Measurements from ENCODE around the gene OPRD1. TPM values are rescaled to one million over a fixed set of nuclear protein-coding genes. Genes with fewer than 3 reads are reported as not detected.

The OPRD1 gene
- polyA plus RNA-seq, 4 donors = 0.31 to 0.33 (median 0.31) TPM

DNA sequence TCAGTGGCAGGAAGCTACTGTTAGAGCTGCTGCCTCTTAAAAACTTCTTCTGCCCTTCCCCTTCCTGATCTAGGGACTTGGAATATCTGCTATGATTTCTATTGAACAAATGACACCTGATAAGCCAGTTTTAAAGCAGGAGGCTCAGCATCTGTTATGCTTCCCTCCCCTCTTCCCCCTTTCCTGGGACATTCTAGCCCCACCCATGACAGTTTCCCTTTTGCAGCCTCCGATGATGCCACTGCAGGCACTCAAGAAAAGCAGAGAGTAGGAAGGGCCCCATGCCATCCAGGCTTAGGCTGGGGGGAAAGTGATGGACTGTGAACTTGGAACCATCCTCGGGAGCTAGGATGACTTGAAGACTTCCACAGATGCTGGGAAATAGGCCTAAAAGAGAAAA lies 87.3 kb downstream of the OPRD1 start:
- DNase-seq (ENCODE audit: low read depth in 4 of 4, low spot score in 3 of 4) = no peak

DNA sequence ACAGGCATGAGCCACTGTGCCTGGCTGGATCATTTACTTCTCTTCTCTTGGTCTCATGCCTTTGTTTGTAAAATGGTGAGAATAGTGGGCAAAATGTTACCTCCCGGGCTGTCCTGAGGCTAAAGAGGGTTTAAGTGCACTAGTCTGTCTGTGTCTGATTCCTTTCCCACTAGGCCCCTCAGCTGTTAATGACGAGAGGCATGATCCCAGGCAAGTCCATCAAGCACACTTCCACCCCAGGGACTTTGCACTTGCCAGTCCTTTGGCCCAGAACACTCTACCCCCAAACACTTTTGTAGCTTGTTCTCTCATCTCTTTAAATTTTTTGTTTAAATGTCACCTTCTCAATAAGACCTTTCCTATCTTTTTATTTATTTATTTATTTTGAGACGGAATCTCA lies 88.6 kb downstream of the OPRD1 start:
- no peak for DNase-seq (ENCODE audit: low read depth in 4 of 4, low spot score in 3 of 4)

DNA sequence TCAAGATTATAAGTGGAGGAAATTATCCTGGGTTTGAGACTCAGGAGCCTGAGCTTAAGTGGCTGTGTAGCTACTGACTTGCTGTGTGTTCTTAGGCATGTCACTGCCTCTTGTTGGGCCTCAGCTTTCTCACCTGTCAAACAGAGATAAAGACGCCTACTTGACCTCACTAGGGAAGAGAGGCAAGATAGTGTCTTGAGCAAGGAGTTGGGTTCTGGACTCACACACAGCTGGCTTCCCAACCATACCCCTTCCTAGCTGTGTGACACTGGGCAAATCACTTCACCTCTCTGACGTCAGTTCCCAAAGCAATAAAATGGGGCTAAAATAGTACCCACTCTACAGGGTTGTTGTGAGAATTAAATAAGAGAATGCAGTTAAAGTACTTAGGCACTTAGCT lies 90.8 kb downstream of the OPRD1 start:
- DNase-seq (ENCODE audit: low read depth in 4 of 4, low spot score in 3 of 4) = no peak

DNA sequence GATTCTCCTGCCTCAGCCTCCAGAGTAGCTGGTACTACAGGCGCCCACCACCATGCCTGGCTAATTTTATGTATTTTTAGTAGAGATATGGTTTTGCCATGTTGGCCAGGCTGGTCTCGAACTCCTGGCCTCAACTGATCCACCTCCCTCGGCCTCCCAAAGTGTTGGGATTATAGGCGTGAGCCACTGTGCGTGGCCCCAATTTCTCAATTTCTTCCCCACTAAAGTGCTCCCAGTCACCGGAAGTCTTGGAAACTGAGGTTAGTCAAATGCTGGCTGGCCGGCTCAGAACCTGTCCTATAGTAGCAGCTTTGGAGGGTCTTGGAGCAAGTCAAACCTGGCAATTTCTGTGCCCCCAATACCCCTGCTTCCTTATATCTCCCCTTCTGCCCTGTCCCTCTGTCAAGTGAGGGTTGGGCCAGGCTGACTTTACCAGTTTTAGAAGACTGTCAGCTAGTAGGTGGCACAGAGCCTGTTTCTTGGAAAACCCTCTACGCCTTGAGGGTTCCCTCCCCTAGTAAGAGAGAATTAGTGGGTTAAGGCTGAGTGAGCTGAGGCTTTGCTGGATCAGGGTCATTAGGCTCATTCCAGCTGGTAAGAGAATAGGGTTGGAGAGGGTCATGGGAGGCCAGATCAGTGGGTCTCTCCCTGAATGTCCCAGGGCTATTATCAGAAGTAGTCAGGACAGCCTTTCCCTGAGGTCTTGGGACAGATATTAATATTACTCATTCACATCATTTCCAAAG lies 94.1 kb downstream of the OPRD1 start:
- DNase-seq (ENCODE audit: low read depth in 4 of 4, low spot score in 3 of 4) = no peak

DNA sequence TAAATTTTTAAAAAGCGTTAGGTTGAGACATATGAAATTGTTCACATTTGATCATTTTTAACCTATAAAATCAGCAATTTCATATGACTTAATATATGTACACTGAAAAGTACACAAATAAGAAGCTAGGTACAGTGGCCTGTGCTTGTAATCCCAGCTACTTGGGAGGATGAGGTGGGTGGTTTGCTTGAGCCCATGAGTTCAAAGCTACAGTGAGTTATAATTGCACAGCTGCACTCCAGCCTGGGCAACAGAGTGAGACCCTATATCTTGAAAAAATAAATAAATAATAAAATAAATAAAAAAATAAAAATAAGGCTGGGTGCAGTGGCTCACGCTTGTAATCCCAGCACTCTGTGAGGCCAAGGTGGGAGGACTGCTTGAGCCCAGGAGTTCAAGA lies 97.2 kb downstream of the OPRD1 start:
- no peak for DNase-seq (ENCODE audit: low read depth in 4 of 4, low spot score in 3 of 4)

DNA sequence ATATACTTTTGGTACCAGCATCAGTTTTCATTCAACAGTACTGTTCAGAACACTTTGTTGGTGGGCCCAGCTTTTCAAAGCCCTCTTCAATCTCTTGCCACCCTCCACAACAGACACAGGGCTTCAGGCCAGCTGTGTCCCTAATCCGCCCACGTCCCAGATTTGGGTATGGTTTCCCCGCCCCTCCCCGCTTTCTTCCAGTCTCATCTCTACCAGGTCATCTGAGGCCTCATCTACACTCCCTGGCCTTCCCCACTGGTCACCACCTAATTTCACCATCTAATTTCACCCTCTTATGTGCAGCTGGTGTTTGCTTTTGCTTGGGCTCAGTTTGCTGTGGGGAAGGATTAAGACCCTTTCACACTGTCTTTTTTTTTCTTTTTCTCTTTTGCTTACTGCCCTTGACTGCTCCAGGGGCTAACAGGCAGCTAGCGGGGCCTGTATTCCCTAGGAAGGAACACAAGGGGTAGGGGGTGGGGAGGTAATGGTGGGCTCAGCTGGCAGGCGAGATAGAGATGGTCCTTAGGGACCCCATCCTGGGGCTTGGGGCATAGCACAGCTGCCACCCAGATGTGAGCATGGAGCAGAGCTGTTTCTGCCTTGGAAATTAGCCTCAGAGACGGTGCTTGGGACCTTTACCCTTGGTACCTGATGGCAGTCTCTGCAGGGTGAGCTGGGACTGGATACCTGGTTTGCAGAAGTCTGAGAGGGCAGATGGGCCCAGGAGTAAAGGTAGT lies 98.6 kb downstream of the OPRD1 start:
- no peak for DNase-seq (ENCODE audit: low read depth in 4 of 4, low spot score in 3 of 4)

DNA sequence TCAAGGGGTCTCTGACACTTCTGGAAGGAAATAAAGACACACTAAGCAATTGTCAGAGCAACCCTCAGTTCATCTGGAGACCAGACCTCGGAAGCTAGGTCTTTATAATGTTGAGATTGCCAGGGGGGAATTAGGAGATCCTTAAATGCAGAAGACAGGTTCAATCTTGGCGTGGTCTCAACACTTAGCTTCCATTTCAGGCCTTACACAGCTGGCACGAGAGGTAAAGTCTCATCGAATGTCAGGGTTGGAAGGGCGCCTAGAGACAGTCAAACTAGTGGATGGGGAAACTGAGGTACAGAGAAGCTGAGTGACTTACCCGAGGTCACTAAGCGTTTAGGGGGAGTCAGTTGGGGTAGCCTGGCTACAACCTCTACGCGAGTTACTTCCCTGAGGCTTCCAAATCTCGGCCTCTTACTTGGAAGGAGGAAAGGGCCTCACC lies 101.8 kb downstream of the OPRD1 start:
- DNase-seq (ENCODE audit: low read depth in 4 of 4, low spot score in 3 of 4) = no peak

DNA sequence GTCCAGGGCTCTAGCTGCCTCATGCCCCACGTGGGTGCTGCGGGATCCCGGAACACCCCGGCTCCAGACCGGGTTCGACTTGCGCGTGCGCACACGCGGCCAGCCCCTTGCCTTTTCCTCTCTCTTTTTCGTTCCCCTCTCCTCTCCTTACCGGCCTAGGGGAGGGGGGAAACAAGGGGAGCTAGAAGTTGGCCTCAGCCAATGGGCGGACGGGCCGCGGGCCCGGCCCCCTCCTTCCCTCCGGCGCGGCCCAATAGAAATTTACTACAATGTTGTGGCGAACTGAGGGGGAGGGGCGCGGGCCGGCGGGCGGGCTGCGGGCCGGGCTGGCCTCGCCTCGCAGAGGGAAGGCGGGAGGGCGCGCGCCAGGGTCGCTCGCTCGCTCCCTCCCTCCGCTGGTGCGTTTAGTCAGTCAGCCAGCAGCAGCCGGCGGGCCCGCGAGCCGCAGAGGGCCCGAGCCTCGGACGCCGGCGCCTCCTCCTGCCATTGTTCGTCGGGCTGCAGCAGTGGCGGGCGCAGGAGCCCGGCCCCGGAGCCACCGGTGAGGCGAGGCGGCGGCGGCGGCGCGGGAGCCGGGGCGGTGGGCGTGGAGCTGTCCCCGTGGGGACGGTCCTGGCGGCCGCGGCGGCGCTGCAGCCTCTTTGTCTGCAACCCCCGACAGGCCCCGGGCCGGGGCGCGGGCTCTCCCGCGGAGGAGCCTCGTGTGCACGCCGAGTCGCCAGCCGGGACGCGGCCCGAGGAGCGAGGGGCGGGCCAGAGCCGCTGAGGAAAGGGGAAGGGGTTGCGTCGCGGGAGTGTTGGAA lies 102.5 kb downstream of the OPRD1 start, which contains the start of gene EPB41:
EPB41 (plus strand) TSS at position 342 of the 803 bp plus-strand sequence. CDS start 72,869 bp downstream, outside the sequence.
- DNase-seq (ENCODE audit: low read depth in 4 of 4, low spot score in 3 of 4) = peak; percentile 87 to 92 (median 90)

DNA sequence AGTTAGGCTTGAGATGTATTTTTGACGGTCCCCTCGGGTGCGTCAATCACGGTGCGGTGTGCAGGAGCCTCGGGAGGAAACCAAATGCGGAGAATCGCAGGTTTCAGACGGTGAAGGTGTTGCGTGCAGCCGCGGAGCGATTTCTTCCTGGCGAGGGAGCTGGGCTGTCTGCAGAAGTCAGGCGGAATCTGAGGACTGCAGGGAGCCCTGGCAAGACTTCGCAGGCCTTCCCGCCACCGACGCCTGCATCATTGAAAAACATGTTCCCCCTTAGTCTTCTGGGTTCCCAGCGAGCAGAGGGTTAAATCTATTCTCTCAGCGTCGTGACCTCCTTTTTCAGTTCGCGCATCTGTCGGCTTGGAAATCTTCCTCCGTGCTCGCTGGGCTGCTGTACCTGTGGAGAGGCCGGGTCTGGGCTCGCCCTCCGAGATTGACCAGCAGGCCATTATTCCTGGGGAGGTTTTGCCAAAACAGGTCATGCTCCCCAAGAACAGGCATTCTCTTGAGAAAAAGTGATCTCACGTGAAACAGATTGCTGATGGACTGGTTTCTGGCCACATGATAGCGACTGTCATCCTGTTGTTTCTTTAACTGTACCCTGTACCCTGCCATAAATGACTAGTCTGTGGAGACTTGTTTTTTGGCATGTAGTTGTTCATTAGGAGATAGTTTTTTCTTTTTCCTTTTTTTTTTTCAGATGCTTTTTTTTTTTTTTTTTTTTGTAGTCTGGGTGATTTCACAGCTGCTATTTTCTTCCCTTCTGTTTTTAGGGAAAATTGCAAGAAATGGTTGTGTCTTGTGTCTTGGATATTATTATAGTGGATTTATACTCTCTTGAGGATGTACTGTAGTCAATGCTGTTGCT lies 103.3 kb downstream of the OPRD1 start:
- peak; percentile 25 to 54 (median 34) for DNase-seq (ENCODE audit: low read depth in 4 of 4, low spot score in 3 of 4)

DNA sequence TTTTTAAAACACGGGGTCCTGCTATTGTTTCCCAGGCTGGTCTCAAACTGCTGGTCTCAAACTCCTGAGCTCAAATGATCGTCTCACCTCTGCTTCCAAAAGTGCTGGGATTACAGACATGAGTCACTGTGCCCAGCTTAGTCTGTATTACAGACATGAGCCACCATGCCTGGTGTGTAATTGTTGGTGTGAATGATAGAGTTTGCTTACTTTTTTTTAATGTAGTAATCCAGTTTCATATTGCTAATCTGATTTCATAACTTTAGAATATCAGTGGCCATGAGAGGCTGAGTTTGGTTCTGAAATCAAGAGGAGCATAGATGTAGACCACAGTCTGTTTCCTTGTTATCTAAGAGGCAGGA lies 105.8 kb downstream of the OPRD1 start:
- DNase-seq (ENCODE audit: low read depth in 4 of 4, low spot score in 3 of 4) = no peak

Other genes starting within 250 kb of the OPRD1 start
- 1 to 10 TPM; 2.1 to 3.2 (median 2.8) TPM for gene RAB42, start 219.9 kb upstream of the OPRD1 start, polyA plus RNA-seq (ENCODE audit: insufficient read length in 4 of 4)
- 10 to 100 TPM; 31.9 to 35.2 (median 33.2) TPM for gene TAF12, start 169.1 kb upstream of the OPRD1 start, polyA plus RNA-seq (ENCODE audit: insufficient read length in 4 of 4)
- not detected for gene RNU11, start 163.6 kb upstream of the OPRD1 start, polyA plus RNA-seq (ENCODE audit: insufficient read length in 4 of 4)
- 10 to 100 TPM; 16.2 to 17.9 (median 17.1) TPM for gene GMEB1, start 143.4 kb upstream of the OPRD1 start, polyA plus RNA-seq (ENCODE audit: insufficient read length in 4 of 4)
- 100 to 1,000 TPM in 1 of 4 donors, 10 to 100 TPM in 3; 80.8 to 101 (median 95.9) TPM for gene YTHDF2, start 75.2 kb upstream of the OPRD1 start, polyA plus RNA-seq (ENCODE audit: insufficient read length in 4 of 4)
- gene EPB41, start 102.4 kb downstream of the OPRD1 start, polyA plus RNA-seq (ENCODE audit: insufficient read length in 4 of 4) = 10 to 100 TPM; 46.9 to 56.5 (median 55.0) TPM